Effector memory CD4-positive, alpha-beta T cell (primary cell): ENCODE results near the gene RRP1B.

Experiments used
- DNase-seq, 3 donors: peaks; one replicate each; pipeline ENCODE4 v3.0.0-alpha.2; 2020
- H3K27ac ChIP-seq: 2 replicates; pipeline ENCODE4 v1.7.0; 2013; ENCODE audit warnings: mild to moderate bottlenecking, low read length, moderate library complexity; ENCODE audit not compliant: insufficient read depth, poor library complexity, severe bottlenecking
- H3K27me3 ChIP-seq: replicated peaks from 2 replicates; pipeline ENCODE4 v1.7.0; 2013; ENCODE audit warnings: mild to moderate bottlenecking, low read length; ENCODE audit not compliant: insufficient read depth, control insufficient read depth, poor library complexity, severe bottlenecking
- H3K36me3 ChIP-seq: 2 replicates; pipeline ENCODE4 v1.7.0; 2013; ENCODE audit warnings: mild to moderate bottlenecking, low read length, moderate library complexity; ENCODE audit not compliant: control insufficient read depth, insufficient read depth
- H3K4me1 ChIP-seq: 2 replicates; pipeline ENCODE4 v1.7.0; 2013; ENCODE audit warnings: low read length, mild to moderate bottlenecking; ENCODE audit not compliant: control insufficient read depth, insufficient read depth, poor library complexity, severe bottlenecking
- H3K4me3 ChIP-seq: 2 replicates; pipeline ENCODE4 v1.7.0; 2013; ENCODE audit warnings: low read length, low read depth, mild to moderate bottlenecking; ENCODE audit not compliant: insufficient read depth, poor library complexity, severe bottlenecking
- H3K9me3 ChIP-seq: 2 replicates; pipeline ENCODE4 v1.7.0; 2013; ENCODE audit warnings: mild to moderate bottlenecking, low read length, moderate library complexity; ENCODE audit not compliant: control insufficient read depth

RRP1B gene

DNA sequence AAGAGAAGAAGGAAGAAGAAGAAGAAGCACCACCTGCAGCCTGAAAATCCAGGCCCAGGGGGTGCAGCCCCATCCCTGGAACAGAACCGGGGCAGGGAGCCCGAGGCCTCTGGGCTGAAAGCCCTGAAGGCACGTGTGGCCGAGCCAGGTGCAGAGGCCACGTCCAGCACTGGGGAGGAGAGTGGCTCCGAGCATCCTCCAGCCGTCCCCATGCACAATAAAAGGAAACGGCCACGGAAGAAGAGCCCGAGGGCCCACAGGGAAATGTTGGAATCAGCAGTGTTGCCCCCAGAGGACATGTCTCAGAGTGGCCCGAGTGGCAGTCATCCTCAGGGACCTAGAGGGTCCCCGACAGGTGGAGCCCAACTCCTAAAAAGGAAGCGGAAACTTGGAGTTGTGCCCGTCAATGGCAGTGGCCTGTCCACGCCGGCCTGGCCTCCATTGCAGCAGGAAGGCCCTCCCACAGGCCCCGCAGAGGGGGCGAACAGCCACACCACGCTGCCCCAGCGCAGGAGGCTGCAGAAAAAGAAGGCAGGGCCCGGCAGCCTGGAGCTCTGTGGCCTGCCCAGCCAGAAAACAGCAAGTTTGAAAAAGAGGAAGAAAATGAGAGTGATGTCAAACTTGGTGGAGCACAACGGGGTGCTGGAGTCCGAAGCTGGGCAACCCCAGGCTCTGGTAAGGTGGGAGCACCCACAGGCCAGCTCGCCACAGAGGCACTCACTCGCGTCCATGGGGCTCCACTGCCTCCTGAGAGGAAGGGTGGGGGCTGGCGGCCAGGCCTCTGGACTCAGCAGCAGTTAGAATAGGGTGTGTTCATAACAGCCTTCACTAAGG, 28.4 kb downstream of the RRP1B start:
- H3K4me3 ChIP-seq = no peak overlapping the region
- peaks cover 90% of the 10 kb centered on the region for H3K36me3 ChIP-seq
- H3K27ac ChIP-seq = no peak overlapping the region
- no peaks in the 10 kb centered on the region for H3K27me3 ChIP-seq
- H3K9me3 ChIP-seq = no peaks in the 10 kb centered on the region
- DNase-seq = no peak
- H3K4me1 ChIP-seq = no peaks in the 10 kb centered on the region

GRCh38 chr21:43688906-43689305, 29.5 kb downstream of the RRP1B start:
- H3K9me3 ChIP-seq = no peaks in the 10 kb centered on the region
- H3K4me1 ChIP-seq = no peaks in the 10 kb centered on the region
- no peaks in the 10 kb centered on the region for H3K27me3 ChIP-seq
- peaks cover 94% of the 10 kb centered on the region for H3K36me3 ChIP-seq
- H3K4me3 ChIP-seq = no peak overlapping the region
- DNase-seq = no peak
- no peak overlapping the region for H3K27ac ChIP-seq

GRCh38 chr21:43689556-43690337, 30.4 kb downstream of the RRP1B start:
- Histone ChIP-seq H3K4me3 (no peak overlapping the region), H3K27ac (no peak overlapping the region), H3K4me1 (no peaks in the 10 kb centered on the region), H3K9me3 (no peaks in the 10 kb centered on the region), H3K36me3 (peaks cover 96% of the 10 kb centered on the region), H3K27me3 (no peaks in the 10 kb centered on the region)
- no peak for DNase-seq

DNA sequence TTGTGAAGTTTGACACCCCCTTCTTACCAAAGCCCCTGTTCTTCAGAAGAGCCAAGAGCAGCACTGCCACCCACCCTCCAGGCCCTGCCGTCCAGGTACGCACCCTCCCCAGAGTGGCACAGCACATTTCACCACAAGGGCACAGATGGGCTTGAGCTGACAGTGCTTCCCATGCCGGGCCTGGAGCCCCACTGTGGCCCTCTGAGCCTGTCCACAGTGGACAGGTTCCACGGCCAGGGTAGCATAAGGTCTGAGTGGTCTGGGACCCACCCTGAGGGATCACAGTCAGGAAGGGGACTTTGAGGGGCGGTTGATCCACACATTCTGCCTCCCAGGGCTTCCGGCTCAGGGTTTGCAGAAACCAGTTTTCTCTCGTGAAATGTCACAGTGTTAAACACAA, 31.0 kb downstream of the RRP1B start:
- H3K4me1 ChIP-seq = no peaks in the 10 kb centered on the region
- no peak for DNase-seq
- peaks cover 92% of the 10 kb centered on the region for H3K36me3 ChIP-seq
- no peaks in the 10 kb centered on the region for H3K27me3 ChIP-seq
- no peak overlapping the region for H3K4me3 ChIP-seq
- no peak overlapping the region for H3K27ac ChIP-seq
- no peaks in the 10 kb centered on the region for H3K9me3 ChIP-seq

GRCh38 chr21:43691086-43691795, 31.9 kb downstream of the RRP1B start:
- no peak overlapping the region for H3K27ac ChIP-seq
- no peaks in the 10 kb centered on the region for H3K27me3 ChIP-seq
- no peak overlapping the region for H3K4me3 ChIP-seq
- H3K4me1 ChIP-seq = no peaks in the 10 kb centered on the region
- no peaks in the 10 kb centered on the region for H3K9me3 ChIP-seq
- H3K36me3 ChIP-seq = peaks cover 90% of the 10 kb centered on the region
- no peak for DNase-seq

GRCh38 chr21:43691801-43692200, 32.4 kb downstream of the RRP1B start:
- H3K4me3 ChIP-seq = no peak overlapping the region
- H3K36me3 ChIP-seq = peaks cover 88% of the 10 kb centered on the region
- H3K9me3 ChIP-seq = no peaks in the 10 kb centered on the region
- no peaks in the 10 kb centered on the region for H3K4me1 ChIP-seq
- DNase-seq = no peak
- no peak overlapping the region for H3K27ac ChIP-seq
- no peaks in the 10 kb centered on the region for H3K27me3 ChIP-seq

DNA sequence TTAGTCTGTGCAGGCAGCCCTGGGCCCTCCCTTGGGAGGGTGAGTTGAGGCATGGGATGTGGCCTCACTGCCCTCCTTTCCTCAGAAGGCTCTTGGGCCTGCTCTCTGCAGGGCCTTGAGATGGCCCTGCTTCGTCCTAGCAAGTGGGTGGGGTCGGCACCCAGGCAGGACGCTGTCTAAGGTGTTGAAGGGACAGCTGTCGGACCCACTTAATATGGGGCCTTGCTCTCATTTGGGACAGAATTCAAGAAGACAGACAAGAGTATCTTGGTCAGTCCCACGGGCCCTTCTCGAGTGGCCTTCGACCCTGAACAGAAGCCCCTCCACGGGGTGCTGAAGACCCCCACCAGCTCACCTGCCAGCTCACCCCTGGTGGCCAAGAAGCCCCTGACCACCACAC, 33.6 kb downstream of the RRP1B start:
- H3K27me3 ChIP-seq = no peaks in the 10 kb centered on the region
- H3K36me3 ChIP-seq = peaks cover 76% of the 10 kb centered on the region
- no peaks in the 10 kb centered on the region for H3K4me1 ChIP-seq
- H3K27ac ChIP-seq = no peak overlapping the region
- H3K4me3 ChIP-seq = no peak overlapping the region
- H3K9me3 ChIP-seq = no peaks in the 10 kb centered on the region
- no peak for DNase-seq

DNA sequence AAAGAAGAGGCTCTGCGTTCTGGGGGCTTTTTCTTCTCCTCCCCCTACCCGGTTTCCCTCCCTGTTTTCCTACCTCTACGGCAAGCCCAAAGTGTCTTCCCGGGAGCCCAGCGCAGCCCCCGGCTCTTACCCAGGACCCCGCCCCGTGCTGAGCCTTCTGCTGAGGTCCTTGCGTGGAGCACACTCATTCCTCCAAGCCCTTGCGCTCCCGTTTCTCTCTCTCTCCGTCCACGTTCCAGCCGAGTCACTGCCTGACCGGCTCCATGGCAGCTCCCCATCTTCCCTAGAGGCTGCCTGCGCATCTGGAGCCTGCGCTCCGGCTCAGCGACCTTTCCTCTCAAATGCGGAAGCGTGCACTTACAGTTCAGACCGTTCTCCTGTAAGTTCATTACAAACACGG, 34.6 kb downstream of the RRP1B start:
- no peak for DNase-seq
- no peaks in the 10 kb centered on the region for H3K27me3 ChIP-seq
- H3K4me3 ChIP-seq = no peak overlapping the region
- no peaks in the 10 kb centered on the region for H3K4me1 ChIP-seq
- no peaks in the 10 kb centered on the region for H3K9me3 ChIP-seq
- peaks cover 66% of the 10 kb centered on the region for H3K36me3 ChIP-seq
- H3K27ac ChIP-seq = no peak overlapping the region

- Histone ChIP-seq H3K4me1 (no peaks in the 10 kb centered on the region), H3K27ac (no peak overlapping the region), H3K9me3 (no peaks in the 10 kb centered on the region), H3K27me3 (no peaks in the 10 kb centered on the region), H3K4me3 (no peak overlapping the region), H3K36me3 (peaks cover 60% of the 10 kb centered on the region)
- no peak for DNase-seq
Observed at GRCh38 chr21:43694437-43695079, 35.2 kb downstream of the RRP1B start.
